ENCODE results near the gene PGF. TPM values are rescaled to one million over a fixed set of nuclear protein-coding genes. Genes with fewer than 3 reads are reported as not detected.

The PGF gene
- polyA plus RNA-seq, 6 donors from 2014 or later, result 0.13 to 0.65 (median 0.15) TPM; not detected in 2

DNA sequence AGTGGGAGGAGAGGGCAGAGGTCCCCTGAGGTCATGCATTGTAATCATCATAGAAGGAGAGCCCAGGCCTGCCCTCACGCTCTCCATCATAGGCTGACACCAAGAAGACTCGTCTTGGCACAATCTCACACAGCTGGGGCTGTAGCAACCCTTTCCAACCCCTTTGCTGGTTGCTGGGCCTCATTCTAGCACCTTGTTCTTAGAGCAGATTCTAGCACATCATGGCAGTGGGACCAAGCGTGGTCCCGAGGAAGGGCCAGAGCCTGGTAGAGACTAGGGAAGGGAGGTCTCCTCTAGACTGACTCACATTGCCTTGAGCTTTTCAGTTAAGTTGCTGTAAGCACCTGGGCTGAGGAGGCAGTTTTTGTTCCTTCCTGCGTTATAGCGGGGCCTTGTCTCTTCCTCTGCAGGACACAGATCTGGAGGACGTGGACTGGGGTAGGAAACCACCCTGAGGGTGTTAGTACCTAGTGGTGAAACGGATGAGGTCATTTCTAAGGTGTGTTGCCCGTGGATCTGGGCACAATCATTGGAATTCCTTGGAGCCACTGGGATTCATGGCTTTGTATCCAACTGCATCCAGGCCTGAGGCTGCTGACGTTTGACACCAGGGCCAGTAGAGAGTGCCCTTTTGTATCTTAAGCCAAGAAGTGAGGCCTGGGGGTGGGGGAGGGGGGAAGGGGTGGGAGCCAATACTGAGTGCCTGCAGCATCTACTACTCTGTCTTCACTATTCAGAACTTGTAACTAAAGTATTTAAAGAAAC lies 52.3 kb downstream of the PGF start:
- Mint-ChIP-seq H3K4me3 (no peak overlapping the region), H3K36me3 (peaks cover 20 to 29% of the 10 kb centered on the region in 2 donors), H3K27me3 (no peaks in the 10 kb centered on the region), H3K4me1 (peaks cover 14 to 18% (median 17%) of the 10 kb centered on the region in 3 donors), H3K27ac (peak overlapping the region in 2 of 6 donors; percentile 33 to 76), H3K9me3 (no peaks in the 10 kb centered on the region)
- ATAC-seq (ENCODE audit: low read depth in 2 of 2) (no peak), DNase-seq (no peak)

DNA sequence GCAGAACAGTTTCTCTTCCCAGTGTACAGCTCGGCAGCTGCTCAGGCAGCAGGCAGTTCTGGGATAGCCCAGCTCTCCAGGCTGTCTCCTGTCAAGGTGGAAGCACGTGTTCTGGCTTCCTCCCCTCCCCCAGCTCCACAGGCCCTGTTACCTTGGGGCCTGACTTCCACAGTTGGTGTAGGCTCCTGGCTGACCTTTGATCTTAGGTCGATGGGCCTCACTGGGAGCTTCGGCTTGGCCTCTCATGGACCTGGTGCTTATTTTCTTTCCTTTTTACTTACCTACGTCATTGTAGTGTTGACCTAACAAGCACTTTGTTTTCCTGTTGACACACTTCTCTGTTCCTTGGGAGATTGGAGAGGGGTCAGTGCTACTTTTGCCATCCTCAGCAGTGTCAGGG lies 56.7 kb downstream of the PGF start:
- Mint-ChIP-seq H3K36me3 (peaks cover 46 to 48% of the 10 kb centered on the region in 2 donors), H3K27ac (peak overlapping the region in 2 of 6 donors; percentile 16 to 51), H3K27me3 (no peaks in the 10 kb centered on the region), H3K4me1 (peaks cover 14 to 26% (median 17%) of the 10 kb centered on the region in 3 donors), H3K4me3 (no peak overlapping the region), H3K9me3 (no peaks in the 10 kb centered on the region)
- DNase-seq (no peak), ATAC-seq (ENCODE audit: low read depth in 2 of 2) (no peak)

DNA sequence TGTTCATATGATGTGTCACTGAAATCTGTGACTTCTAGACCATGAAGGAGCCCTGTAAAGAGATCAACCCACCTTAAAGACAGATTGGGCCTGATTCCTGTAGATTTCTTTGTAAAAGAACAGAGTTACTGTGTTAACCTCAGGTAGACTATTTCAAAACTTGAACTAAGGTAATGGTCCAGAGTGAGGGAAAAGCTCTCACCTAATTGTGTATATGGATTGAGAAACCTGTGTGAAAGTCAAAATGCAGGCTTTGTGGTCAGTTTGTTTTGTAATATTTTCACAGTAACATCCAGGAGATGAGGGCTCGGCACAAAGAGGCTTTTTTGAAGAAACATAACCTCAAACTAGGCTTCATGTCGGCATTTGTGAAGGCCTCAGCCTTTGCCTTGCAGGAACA lies 57.3 kb downstream of the PGF start:
- no peaks in the 10 kb centered on the region for H3K9me3 Mint-ChIP-seq
- no peak overlapping the region for H3K4me3 Mint-ChIP-seq
- no peaks in the 10 kb centered on the region for H3K27me3 Mint-ChIP-seq
- peaks cover 46 to 49% of the 10 kb centered on the region in 2 donors for H3K36me3 Mint-ChIP-seq
- ATAC-seq (ENCODE audit: low read depth in 2 of 2) (no peak), DNase-seq (no peak)
- peaks cover 20 to 32% (median 22%) of the 10 kb centered on the region in 3 donors for H3K4me1 Mint-ChIP-seq
- H3K27ac Mint-ChIP-seq, result no peak overlapping the region

DNA sequence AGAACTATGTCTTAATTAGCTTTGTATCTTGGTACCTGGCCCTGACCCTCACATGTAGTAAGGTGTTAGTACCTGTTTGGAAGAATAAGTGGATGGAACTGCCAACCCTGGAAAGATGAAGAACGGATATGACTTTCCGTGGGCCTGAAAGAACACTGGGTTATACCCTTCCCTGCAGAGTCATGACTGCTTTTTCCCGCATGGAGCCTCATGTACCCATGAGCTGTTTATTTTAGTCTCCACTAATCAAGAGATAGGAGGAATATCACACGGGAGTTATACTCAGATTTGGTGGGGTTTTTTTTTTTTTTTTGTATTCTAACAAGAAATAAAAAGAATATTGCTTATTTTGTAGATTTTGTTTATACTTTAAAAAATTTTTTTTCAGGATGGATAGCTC lies 57.8 kb downstream of the PGF start:
- H3K27me3 Mint-ChIP-seq, result no peaks in the 10 kb centered on the region
- DNase-seq, result no peak
- no peaks in the 10 kb centered on the region for H3K9me3 Mint-ChIP-seq
- no peak overlapping the region for H3K4me3 Mint-ChIP-seq
- H3K27ac Mint-ChIP-seq, result peak overlapping the region in 2 of 6 donors; percentile 49 to 54
- H3K4me1 Mint-ChIP-seq, result peaks cover 23 to 36% (median 23%) of the 10 kb centered on the region in 3 donors
- peaks cover 42 to 49% of the 10 kb centered on the region in 2 donors for H3K36me3 Mint-ChIP-seq
- no peak for ATAC-seq (ENCODE audit: low read depth in 2 of 2)

DNA sequence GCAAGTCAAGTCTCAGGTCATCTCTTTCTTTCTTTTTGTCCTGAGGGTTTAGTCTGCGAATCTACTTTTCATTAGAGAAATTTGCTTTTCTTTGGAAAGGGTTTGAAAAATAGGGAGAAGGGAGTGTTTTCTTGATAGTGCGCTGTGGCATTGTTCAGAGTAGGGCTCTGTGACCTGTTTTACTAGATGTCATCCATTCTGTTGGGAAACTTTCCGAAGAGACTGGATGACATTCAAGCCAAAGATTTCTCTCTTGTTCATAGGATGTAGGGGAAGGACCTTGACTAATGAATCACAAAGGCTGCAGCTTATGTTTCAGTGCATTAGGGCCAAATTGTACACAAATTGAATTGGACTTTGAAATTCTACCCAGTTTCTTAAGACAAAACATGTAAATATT lies 59.0 kb downstream of the PGF start:
- Mint-ChIP-seq H3K27me3 (no peaks in the 10 kb centered on the region), H3K4me3 (no peak overlapping the region), H3K9me3 (no peaks in the 10 kb centered on the region), H3K4me1 (peaks cover 22 to 42% (median 32%) of the 10 kb centered on the region in 3 donors), H3K36me3 (peaks cover 36 to 49% of the 10 kb centered on the region in 2 donors), H3K27ac (peak overlapping the region in 1 of 6 donors; percentile 30)
- ATAC-seq (ENCODE audit: low read depth in 2 of 2), result no peak
- DNase-seq, result no peak

DNA sequence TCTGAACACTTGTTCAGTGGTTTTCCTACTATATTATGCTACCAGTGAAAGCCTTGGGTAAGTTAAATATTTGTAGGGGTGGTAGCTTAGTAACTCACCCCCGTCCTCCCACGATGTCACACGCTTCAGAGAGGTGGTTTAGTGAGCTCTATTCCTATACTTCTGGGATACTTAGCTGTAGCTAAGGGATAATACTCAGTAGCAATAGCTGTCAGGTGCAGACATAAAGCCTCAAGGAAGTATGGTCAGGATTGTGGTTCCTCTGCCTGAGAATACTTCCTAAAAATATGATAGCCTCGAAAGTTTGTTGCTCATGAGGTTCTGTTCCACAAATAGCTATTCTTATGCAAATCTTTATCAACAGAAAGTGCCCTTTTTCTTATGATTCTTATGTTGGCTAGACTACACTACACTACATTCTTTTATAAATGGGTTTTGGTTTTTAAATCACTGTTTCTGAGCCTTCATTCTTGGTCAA lies 61.7 kb downstream of the PGF start:
- ATAC-seq (ENCODE audit: low read depth in 2 of 2) (peak; percentile 71 to 77), DNase-seq (peak; percentile 25)
- peaks cover 25 to 36% (median 32%) of the 10 kb centered on the region in 3 donors for H3K4me1 Mint-ChIP-seq
- H3K27me3 Mint-ChIP-seq, result no peaks in the 10 kb centered on the region
- H3K9me3 Mint-ChIP-seq, result no peaks in the 10 kb centered on the region
- H3K27ac Mint-ChIP-seq, result peak overlapping the region; percentile 70 to 97 (median 93)
- H3K4me3 Mint-ChIP-seq, result peak overlapping the region in 7 of 8 donors; percentile 6 to 86 (median 64)
- peaks cover 28 to 31% of the 10 kb centered on the region in 2 donors for H3K36me3 Mint-ChIP-seq

DNA sequence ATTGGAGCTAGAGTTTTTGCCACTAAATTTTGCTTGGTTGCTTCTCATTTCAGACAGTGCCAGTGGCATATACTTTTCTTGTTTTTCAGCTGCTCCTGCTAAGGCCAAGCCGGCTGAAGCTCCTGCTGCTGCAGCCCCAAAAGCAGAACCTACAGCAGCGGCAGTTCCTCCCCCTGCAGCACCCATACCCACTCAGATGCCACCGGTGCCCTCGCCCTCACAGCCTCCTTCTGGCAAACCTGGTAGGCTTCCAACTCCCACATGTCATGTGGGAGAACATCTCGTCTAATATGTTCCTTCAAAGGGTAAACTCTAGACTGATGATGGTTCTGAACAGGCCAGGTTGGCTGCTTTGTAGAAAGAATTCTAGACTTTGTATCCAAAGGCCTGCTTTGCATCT lies 62.7 kb downstream of the PGF start:
- ATAC-seq (ENCODE audit: low read depth in 2 of 2) (peak; percentile 48 to 62), DNase-seq (no peak)
- Mint-ChIP-seq H3K4me1 (peaks cover 25 to 36% (median 32%) of the 10 kb centered on the region in 3 donors), H3K9me3 (no peaks in the 10 kb centered on the region), H3K27me3 (no peaks in the 10 kb centered on the region), H3K36me3 (peaks cover 24 to 27% of the 10 kb centered on the region in 2 donors), H3K4me3 (peak overlapping the region in 3 of 8 donors; percentile 54 to 64 (median 62)), H3K27ac (peak overlapping the region in 3 of 6 donors; percentile 70 to 90 (median 80))

DNA sequence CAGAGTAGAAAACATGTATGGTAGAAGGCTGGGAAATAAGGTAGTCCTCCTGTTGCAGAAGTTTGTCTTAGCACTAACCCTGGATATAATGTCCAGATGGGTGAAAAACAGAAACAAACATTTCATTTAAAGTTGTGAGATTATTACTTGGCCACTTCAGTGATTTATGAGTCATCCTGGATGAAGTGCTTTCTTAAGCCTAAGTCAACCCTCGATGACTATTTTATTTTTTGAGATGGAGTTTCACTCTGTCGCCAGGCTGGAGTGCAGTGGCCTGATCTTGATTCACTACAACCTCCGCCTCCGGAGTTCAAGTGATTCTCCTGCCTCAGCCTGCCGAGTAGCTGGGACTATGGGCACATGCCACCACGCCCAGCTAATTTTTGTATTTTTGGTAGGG lies 63.5 kb downstream of the PGF start:
- Mint-ChIP-seq H3K9me3 (no peaks in the 10 kb centered on the region), H3K36me3 (peaks cover 22 to 23% of the 10 kb centered on the region in 2 donors), H3K27ac (peak overlapping the region in 3 of 6 donors; percentile 47 to 73 (median 49)), H3K27me3 (no peaks in the 10 kb centered on the region), H3K4me1 (peaks cover 25 to 36% (median 32%) of the 10 kb centered on the region in 3 donors), H3K4me3 (peak overlapping the region in 1 of 8 donors; percentile 34)
- DNase-seq, result no peak
- ATAC-seq (ENCODE audit: low read depth in 2 of 2), result no peak

Other genes with a start within 250 kb of the PGF start
- gene AREL1, start 242.5 kb downstream of the PGF start, polyA plus RNA-seq (ENCODE audit: low read depth in 6 of 6), result 10 to 100 TPM in 5 of 6 donors, 1 to 10 TPM in 1; 8.1 to 16.1 (median 13.6) TPM
- 10 to 100 TPM; 28.3 to 42.3 (median 33.8) TPM for gene FCF1, start 242.5 kb downstream of the PGF start, polyA plus RNA-seq (ENCODE audit: low read depth in 6 of 6)
- gene YLPM1, start 192.3 kb downstream of the PGF start, polyA plus RNA-seq (ENCODE audit: low read depth in 6 of 6), result 10 to 100 TPM in 4 of 6 donors, 1 to 10 TPM in 2; 5.4 to 27.1 (median 12.1) TPM
- gene PROX2, start 79.5 kb downstream of the PGF start, polyA plus RNA-seq (ENCODE audit: low read depth in 6 of 6), result under 1 TPM in 1 of 6 donors, not detected in 5; 0.22 TPM
- gene DLST, start 73.7 kb downstream of the PGF start, polyA plus RNA-seq (ENCODE audit: low read depth in 6 of 6), result 10 to 100 TPM in 1 of 6 donors, 1 to 10 TPM in 5; 6.6 to 10.5 (median 8.2) TPM
- under 1 TPM in 2 of 6 donors, not detected in 4; 0.34 to 0.42 TPM for gene RPS6KL1, start 32.3 kb downstream of the PGF start, polyA plus RNA-seq (ENCODE audit: low read depth in 6 of 6)
- 10 to 100 TPM; 19.7 to 31.8 (median 26.2) TPM for gene EIF2B2, start 47.3 kb upstream of the PGF start, polyA plus RNA-seq (ENCODE audit: low read depth in 6 of 6)
- 10 to 100 TPM in 4 of 6 donors, 1 to 10 TPM in 2; 6.4 to 17.3 (median 10.5) TPM for gene MLH3, start 95.9 kb upstream of the PGF start, polyA plus RNA-seq (ENCODE audit: low read depth in 6 of 6)
- gene ACYP1, start 108.4 kb upstream of the PGF start, polyA plus RNA-seq (ENCODE audit: low read depth in 6 of 6), result 10 to 100 TPM; 12.0 to 21.8 (median 17.2) TPM
- gene ZC2HC1C, start 114.0 kb upstream of the PGF start, polyA plus RNA-seq (ENCODE audit: low read depth in 6 of 6), result 1 to 10 TPM in 1 of 6 donors, under 1 TPM in 4, not detected in 1; 0.15 to 1.2 (median 0.48) TPM
- 10 to 100 TPM in 5 of 6 donors, 1 to 10 TPM in 1; 9.4 to 22.7 (median 16.1) TPM for gene NEK9, start 171.5 kb upstream of the PGF start, polyA plus RNA-seq (ENCODE audit: low read depth in 6 of 6)
- gene TMED10, start 221.0 kb upstream of the PGF start, polyA plus RNA-seq (ENCODE audit: low read depth in 6 of 6), result 100 to 1,000 TPM; 228 to 283 (median 252) TPM

Data from naive B cell (primary cell).